H1 (cell line): ENCODE measurements around the gene SAP30. TPM values are rescaled to one million over a fixed set of nuclear protein-coding genes. Genes with fewer than 3 reads are reported as not detected.

Experiments used
- BCL11A ChIP-seq, 2 experiments: IDR thresholded peaks; one replicate each; pipeline ENCODE4 v1.6.1; 2011; ENCODE audit warnings: low read depth in 2 of 2, low read length in 2 of 2, mild to moderate bottlenecking in 2 of 2
- EGR1 ChIP-seq: IDR thresholded peaks from 2 replicates; pipeline ENCODE4 v1.6.1; 2011; ENCODE audit warnings: low read depth, low read length, borderline replicate concordance
- FOSL1 ChIP-seq: IDR thresholded peaks from 2 replicates; pipeline ENCODE4 v1.6.1; 2011; ENCODE audit warnings: mild to moderate bottlenecking, low read depth, low read length, moderate library complexity; ENCODE audit not compliant: insufficient read depth
- JUND ChIP-seq: IDR thresholded peaks from 2 replicates; pipeline ENCODE4 v1.6.1; 2011; ENCODE audit warnings: mild to moderate bottlenecking, improper control_type of control experiment, low read length
- PHF8 ChIP-seq: fragments of 200-600 bp; sonication (generic); conservative IDR thresholded peaks from 2 replicates; pipeline ENCODE4 v1.7.1; 2012; ENCODE audit warnings: low read depth, mild to moderate bottlenecking, inconsistent platforms, low read length, moderate library complexity
- SAP30 ChIP-seq: fragments of 300-600 bp; sonication (generic); IDR thresholded peaks from 2 replicates; pipeline ENCODE4 v1.7.1; 2012; ENCODE audit warnings: low read length, moderate library complexity, mild to moderate bottlenecking, inconsistent platforms; ENCODE audit not compliant: insufficient read depth, insufficient replicate concordance
- SP4 ChIP-seq: IDR thresholded peaks from 2 replicates; pipeline ENCODE4 v1.6.1; 2012; ENCODE audit warnings: low read length, inconsistent platforms
- TAF1 ChIP-seq: IDR thresholded peaks from 2 replicates; pipeline ENCODE4 v1.6.1; 2011; ENCODE audit warnings: mild to moderate bottlenecking, low read depth, low read length
- polyA plus RNA-seq, 7 experiments: library from polyadenylated mRNA; depleted of rRNA in 3 of 7; stranded (reverse) in 5 of 7; unstranded in 2 of 7; fragments of >200 nt in 5 of 7; fragments of 200-250 nt in 2 of 7; gene quantifications; 1 replicate in 5 of 7; 2 replicates in 1 of 7; 4 replicates in 1 of 7; pipeline versions ENCODE4 v1.2.1 to v1.2.3, GENCODE V29; 2011 to 2013; ENCODE audit warnings: missing spikeins in 2 of 7, mixed read lengths in 2 of 7
- total RNA-seq: library from RNA; stranded (reverse); fragmentation: NEBNext Ultra II Directional; extraction: Animal tissue kit (Norgen Biotek cat#: 25700); gene quantifications from 2 replicates; pipeline ENCODE4 v1.2.1, GENCODE V29; 2021
- TF ChIP-seq, protein P1 (sequence below): IDR thresholded peaks from 2 replicates; pipeline ENCODE4 v1.6.1; 2012; ENCODE audit warnings: low read length, inconsistent platforms

Gene SAP30
- total and polyA plus RNA-seq, 2 of the 8 experiments (the other 6 are each of a cell fraction or from before 2014, with no cell fraction given), result 7.7 to 21.1 TPM

DNA sequence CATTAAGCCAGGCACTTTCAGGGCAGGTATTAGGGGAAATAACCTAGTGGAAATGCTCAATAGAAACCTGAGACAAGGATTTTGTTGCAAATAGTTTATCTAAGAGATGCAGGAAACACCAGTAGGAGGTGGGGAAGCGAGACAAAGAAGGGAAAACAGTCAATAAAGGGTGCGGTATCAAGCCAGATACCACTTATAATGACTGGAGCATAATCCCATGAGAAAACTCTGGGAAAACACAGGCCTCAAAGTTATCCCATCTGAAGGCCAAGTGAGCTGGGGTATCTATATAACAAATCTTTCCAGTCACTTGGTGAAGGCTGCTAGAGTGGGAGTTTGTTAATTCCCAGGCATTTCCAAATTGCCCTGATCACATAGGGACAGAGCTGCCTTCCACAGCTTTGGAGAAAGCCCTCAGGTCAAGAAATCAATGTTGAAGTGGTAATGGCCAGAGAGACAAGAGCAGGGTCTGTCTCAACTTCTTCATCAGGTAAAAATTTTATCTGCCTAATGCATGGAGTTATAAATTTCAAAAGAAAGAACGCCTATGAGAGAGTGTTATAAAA is 26.8 kb upstream of the SAP30 start (continued):
- no peak for TF ChIP-seq SAP30
- no peak for TF ChIP-seq FOSL1
- no peak for TF ChIP-seq SP4
- no peak for TF ChIP-seq EGR1
- TF ChIP-seq BCL11A (IDR thresholded peaks at IDR 0.05; ENCODE audit: low read depth in 2 of 2, low read length in 2 of 2), result no peak
- TF ChIP-seq, protein P1, sequence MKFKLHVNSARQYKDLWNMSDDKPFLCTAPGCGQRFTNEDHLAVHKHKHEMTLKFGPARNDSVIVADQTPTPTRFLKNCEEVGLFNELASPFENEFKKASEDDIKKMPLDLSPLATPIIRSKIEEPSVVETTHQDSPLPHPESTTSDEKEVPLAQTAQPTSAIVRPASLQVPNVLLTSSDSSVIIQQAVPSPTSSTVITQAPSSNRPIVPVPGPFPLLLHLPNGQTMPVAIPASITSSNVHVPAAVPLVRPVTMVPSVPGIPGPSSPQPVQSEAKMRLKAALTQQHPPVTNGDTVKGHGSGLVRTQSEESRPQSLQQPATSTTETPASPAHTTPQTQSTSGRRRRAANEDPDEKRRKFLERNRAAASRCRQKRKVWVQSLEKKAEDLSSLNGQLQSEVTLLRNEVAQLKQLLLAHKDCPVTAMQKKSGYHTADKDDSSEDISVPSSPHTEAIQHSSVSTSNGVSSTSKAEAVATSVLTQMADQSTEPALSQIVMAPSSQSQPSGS, result no peak
- no peak for TF ChIP-seq TAF1
- no peak for TF ChIP-seq PHF8
- no peak for TF ChIP-seq JUND
